Measurements from ENCODE around the gene CNN2. TPM values are rescaled to one million over a fixed set of nuclear protein-coding genes. Genes with fewer than 3 reads are reported as not detected.
A peak's percentile ranks its signal among the peaks of the same experiment; 100 is the strongest.

The CNN2 gene
- total RNA-seq, 2 donors from 2014 or later: 47.8 to 48.5 TPM

GRCh38 chr19:1032264-1032867, 6.0 kb downstream of the CNN2 start:
- H3K4me3 ChIP-seq: no peak overlapping the region
- DNase-seq (ENCODE audit: low spot score): no peak
- peaks cover 36% of the 10 kb centered on the region for H3K36me3 ChIP-seq
- no peaks in the 10 kb centered on the region for H3K27me3 ChIP-seq
- no peak overlapping the region for H3K27ac ChIP-seq
- H3K9me3 ChIP-seq: no peaks in the 10 kb centered on the region
- peaks cover 0 to 32% of the 10 kb centered on the region in 2 donors for H3K4me1 ChIP-seq
- TF ChIP-seq, protein P1, sequence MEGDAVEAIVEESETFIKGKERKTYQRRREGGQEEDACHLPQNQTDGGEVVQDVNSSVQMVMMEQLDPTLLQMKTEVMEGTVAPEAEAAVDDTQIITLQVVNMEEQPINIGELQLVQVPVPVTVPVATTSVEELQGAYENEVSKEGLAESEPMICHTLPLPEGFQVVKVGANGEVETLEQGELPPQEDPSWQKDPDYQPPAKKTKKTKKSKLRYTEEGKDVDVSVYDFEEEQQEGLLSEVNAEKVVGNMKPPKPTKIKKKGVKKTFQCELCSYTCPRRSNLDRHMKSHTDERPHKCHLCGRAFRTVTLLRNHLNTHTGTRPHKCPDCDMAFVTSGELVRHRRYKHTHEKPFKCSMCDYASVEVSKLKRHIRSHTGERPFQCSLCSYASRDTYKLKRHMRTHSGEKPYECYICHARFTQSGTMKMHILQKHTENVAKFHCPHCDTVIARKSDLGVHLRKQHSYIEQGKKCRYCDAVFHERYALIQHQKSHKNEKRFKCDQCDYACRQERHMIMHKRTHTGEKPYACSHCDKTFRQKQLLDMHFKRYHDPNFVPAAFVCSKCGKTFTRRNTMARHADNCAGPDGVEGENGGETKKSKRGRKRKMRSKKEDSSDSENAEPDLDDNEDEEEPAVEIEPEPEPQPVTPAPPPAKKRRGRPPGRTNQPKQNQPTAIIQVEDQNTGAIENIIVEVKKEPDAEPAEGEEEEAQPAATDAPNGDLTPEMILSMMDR (IDR thresholded peaks at IDR 0.05): no peak

DNA sequence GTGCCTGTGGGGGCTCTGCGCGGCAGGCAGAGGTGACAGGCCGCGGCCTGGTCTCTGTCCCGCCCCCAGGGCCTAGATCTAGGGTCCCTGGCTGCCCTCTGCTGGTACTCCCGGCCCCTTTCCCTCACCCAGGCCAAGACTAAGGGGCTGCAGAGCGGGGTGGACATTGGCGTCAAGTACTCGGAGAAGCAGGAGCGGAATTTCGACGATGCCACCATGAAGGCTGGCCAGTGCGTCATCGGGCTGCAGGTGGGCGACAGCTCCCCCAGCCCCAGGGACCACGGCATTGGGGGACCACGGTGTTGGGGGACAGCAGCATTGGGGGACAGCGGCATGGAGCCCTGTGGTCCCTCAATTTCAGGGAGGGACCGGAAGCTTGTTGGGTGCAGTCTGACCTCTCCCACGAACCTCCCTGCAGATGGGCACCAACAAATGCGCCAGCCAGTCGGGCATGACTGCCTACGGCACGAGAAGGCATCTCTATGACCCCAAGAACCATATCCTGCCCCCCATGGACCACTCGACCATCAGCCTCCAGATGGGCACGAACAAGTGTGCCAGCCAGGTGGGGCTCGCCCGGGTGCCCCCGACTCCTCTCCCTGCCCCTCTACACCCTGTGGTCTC, 9.7 kb downstream of the CNN2 start:
- H3K27me3 ChIP-seq: no peaks in the 10 kb centered on the region
- H3K9me3 ChIP-seq: no peaks in the 10 kb centered on the region
- H3K4me1 ChIP-seq: peaks cover 0 to 20% of the 10 kb centered on the region in 2 donors
- peaks cover 36% of the 10 kb centered on the region for H3K36me3 ChIP-seq
- H3K4me3 ChIP-seq: no peak overlapping the region
- H3K27ac ChIP-seq: no peak overlapping the region
- DNase-seq (ENCODE audit: low spot score): no peak
- TF ChIP-seq, protein P1 (IDR thresholded peaks at IDR 0.05): no peak

DNA sequence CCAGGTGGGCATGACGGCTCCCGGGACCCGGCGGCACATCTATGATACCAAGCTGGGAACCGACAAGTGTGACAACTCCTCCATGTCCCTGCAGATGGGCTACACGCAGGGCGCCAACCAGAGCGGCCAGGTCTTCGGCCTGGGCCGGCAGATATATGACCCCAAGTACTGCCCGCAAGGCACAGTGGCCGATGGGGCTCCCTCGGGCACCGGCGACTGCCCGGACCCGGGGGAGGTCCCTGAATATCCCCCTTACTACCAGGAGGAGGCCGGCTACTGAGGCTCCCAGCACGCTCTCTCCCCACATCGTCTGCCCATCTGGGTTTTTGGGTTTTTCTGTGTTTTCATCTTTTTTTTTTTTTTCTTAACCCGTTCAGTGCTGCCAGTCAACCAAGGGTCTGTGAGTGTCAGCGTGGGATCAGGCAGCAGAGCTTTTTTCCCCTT, 11.2 kb downstream of the CNN2 start:
- H3K4me1 ChIP-seq: peaks cover 0 to 30% of the 10 kb centered on the region in 2 donors
- no peak overlapping the region for H3K27ac ChIP-seq
- H3K4me3 ChIP-seq: no peak overlapping the region

GRCh38 chr19:1038978-1039645, 12.7 kb downstream of the CNN2 start:
- Histone ChIP-seq H3K4me3 (peak overlapping the region in 1 of 2 donors; percentile 55), H3K9me3 (no peaks in the 10 kb centered on the region), H3K27ac (peak overlapping the region in 1 of 2 donors; percentile 41), H3K36me3 (peaks cover 16% of the 10 kb centered on the region), H3K4me1 (peaks cover 0 to 30% of the 10 kb centered on the region in 2 donors), H3K27me3 (no peaks in the 10 kb centered on the region)
- DNase-seq (ENCODE audit: low spot score): no peak
- TF ChIP-seq, protein P1 (IDR thresholded peaks at IDR 0.05): no peak

More for the DNA sequence above, 11.2 kb downstream of the CNN2 start:
- Histone ChIP-seq H3K36me3 (peaks cover 25% of the 10 kb centered on the region), H3K27me3 (no peaks in the 10 kb centered on the region), H3K9me3 (no peaks in the 10 kb centered on the region)
- TF ChIP-seq, protein P1 (IDR thresholded peaks at IDR 0.05): no peak
- DNase-seq (ENCODE audit: low spot score): no peak

DNA sequence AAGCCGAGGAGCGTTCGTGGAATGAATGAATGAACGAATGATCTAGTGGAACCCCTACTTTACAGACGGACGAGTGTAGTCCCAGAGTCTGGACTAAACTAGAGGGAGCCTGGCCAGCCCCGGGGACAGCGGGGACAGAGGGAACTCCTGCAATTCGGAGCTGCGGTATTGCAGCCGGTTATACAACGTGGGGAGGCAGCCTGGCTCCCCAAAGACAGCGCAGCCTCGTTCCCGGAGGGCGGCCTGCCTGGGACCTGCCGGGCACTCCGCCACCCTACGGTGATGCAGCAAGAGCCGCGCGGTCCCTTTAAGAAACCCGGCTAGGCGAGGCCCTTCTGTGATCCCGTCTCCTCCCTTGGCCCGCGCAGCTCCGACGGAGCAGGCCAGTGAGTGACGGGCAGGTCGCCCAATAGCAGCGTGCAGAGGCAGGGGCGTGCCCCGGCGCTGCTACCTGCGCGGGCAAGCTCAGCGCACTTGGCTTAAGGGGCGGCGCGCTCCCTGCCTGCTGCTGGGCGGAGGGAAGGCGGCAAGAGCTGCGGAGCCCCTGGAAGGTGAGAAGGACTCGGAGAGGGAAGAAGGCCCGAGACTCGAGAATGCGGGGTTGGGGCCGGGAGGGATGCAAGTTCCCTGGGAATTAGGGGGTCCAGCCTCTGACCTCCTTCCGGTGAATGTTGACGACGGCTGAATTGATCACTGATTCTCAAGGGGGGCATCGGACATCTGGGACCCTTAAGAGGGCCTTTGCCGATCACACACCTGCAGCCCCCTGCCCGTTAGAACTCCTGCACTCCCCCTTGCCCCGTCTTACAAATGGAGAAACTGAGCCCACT, 13.5 kb downstream of the CNN2 start, which contains the start of gene ABCA7:
TSS of gene ABCA7 (plus strand) at position 462 of the 830 bp plus-strand sequence. CDS start 1,255 bp downstream, outside the sequence.
- DNase-seq (ENCODE audit: low spot score): peak; percentile 96
- no peaks in the 10 kb centered on the region for H3K9me3 ChIP-seq
- H3K4me1 ChIP-seq: peaks cover 0 to 30% of the 10 kb centered on the region in 2 donors
- no peaks in the 10 kb centered on the region for H3K27me3 ChIP-seq
- peak within 1 kb of the TSS; percentile 1 to 41 for H3K27ac ChIP-seq
- TF ChIP-seq, protein P1 (IDR thresholded peaks at IDR 0.05): no peak
- peaks cover 16% of the 10 kb centered on the region for H3K36me3 ChIP-seq
- peak within 1 kb of the TSS; percentile 36 to 55 for H3K4me3 ChIP-seq

All from right atrium auricular region (tissue), 2 donors.